ENCODE results near the gene C1orf50. TPM values are rescaled to one million over a fixed set of nuclear protein-coding genes. Genes with fewer than 3 reads are reported as not detected.

C1orf50 gene
- total RNA-seq, 1 donor from 2014 or later, result 3.2 TPM

DNA sequence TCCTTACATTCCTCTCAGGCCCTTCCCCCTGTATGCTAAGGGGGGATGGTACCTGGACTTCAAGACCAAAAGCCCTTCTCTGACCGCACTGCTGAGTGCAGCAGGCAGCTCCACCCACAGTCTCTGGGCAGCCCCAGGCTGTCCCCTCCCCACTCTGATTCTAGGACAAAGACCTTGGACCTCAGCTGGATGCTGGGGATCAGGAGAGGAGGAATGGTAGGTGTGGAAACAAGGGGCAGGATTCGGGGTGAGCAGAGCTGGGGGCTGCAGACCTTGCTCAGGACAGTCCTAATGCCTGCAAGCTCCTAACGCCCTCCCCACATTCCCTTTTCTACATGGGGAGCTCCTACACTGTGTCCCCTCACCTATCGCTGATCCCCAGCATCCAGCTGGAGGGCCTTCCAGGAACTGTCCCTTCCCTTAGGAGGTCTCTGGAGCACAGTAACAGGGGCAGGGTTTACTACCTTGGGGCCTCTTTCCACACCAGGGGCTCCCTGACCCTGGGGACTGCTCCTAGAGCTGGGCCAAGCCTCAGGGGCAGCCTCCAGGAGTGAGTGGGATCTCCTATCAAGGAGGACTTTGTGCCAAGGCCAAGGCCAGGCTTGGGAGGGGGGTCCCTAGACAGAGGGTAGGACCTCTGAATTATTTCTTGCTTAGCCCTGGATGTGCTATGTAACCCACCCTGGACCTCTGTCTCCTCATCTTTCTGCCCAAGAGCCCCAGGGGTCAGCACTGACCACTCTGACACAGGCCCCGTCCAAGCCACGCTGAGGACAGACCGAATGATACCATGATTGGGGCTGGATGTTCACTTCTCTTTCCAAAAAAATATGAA lies 32.6 kb upstream of the C1orf50 start:
- Histone ChIP-seq H3K27ac (no peak overlapping the region), H3K27me3 (no peaks in the 10 kb centered on the region), H3K4me3 (no peak overlapping the region), H3K36me3 (no peaks in the 10 kb centered on the region), H3K9me3 (no peaks in the 10 kb centered on the region), H3K4me1 (peaks cover 18% of the 10 kb centered on the region)
- DNase-seq (ENCODE audit: extremely low spot score in 2 of 2), result peak in 1 of 2 donors; percentile 84
- intact Hi-C loops (cut with DNase I), result no loop called here
- TF ChIP-seq POLR2A (IDR thresholded peaks at IDR 0.05) (no peak), POLR2AphosphoS5 (IDR thresholded peaks at IDR 0.05; ENCODE audit: insufficient read depth in 1 of 2, low read depth in 1 of 2) (no peak)

DNA sequence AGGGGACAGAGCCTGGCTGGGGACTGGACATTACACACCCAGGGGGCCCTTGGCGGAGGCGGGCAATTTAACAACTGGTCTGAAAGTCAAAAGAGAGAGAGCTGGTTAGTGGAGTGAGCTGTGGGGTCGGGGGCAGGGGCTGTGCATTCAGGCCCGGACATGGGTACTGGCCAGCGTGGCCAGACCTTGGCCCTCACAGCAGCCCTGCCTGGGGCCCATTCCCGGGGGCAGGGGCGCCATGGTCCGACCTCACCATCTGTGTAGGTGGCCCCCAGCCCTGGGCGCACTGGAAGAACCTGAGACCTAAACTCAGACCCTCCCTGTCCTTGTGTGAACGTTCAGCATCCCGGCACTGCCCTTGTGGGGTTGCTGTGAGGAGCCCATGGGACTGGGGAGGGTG lies 32.0 kb upstream of the C1orf50 start:
- Histone ChIP-seq H3K27me3 (no peaks in the 10 kb centered on the region), H3K9me3 (no peaks in the 10 kb centered on the region), H3K4me1 (peaks cover 19% of the 10 kb centered on the region), H3K4me3 (no peak overlapping the region), H3K27ac (no peak overlapping the region), H3K36me3 (no peaks in the 10 kb centered on the region)
- no peak for DNase-seq (ENCODE audit: extremely low spot score in 2 of 2)
- TF ChIP-seq POLR2AphosphoS5 (IDR thresholded peaks at IDR 0.05; ENCODE audit: insufficient read depth in 1 of 2, low read depth in 1 of 2) (no peak), POLR2A (IDR thresholded peaks at IDR 0.05) (no peak)
- TF ChIP-seq, protein P1, sequence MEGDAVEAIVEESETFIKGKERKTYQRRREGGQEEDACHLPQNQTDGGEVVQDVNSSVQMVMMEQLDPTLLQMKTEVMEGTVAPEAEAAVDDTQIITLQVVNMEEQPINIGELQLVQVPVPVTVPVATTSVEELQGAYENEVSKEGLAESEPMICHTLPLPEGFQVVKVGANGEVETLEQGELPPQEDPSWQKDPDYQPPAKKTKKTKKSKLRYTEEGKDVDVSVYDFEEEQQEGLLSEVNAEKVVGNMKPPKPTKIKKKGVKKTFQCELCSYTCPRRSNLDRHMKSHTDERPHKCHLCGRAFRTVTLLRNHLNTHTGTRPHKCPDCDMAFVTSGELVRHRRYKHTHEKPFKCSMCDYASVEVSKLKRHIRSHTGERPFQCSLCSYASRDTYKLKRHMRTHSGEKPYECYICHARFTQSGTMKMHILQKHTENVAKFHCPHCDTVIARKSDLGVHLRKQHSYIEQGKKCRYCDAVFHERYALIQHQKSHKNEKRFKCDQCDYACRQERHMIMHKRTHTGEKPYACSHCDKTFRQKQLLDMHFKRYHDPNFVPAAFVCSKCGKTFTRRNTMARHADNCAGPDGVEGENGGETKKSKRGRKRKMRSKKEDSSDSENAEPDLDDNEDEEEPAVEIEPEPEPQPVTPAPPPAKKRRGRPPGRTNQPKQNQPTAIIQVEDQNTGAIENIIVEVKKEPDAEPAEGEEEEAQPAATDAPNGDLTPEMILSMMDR (IDR thresholded peaks at IDR 0.05), result no peak
- intact Hi-C loops (cut with DNase I), result no loop called here

DNA sequence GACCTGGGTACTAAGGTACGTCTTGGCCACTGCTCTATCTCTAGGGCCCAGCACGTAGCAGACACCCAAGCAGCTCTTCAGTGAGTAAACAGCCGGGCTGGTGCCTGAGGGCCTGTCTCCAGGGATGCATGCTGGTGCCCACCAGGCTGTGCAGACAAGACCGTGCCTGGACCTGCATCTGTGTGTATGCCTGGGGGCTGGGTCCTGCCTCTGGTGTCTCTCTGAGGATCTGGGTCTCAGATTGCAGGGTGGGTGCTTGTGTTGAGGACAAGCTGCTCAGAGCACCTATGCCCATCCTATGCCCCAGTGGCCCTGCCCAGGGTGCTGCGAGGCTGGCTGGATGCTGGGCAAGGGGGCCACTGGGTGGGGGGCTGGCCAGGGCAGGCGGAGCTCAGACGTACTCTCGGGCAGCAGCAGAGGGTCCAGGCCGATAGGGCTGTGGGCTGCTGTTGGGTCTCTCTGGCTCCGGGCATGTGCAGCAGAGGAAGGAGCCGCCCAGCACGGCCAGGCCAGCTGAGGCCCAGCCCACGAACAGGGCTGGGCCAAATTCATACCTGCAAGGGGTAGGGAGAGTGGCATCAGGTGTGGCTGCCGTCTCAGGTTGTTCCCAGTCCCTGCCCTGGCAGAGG lies 31.5 kb upstream of the C1orf50 start:
- no peak for DNase-seq (ENCODE audit: extremely low spot score in 2 of 2)
- intact Hi-C loops (cut with DNase I), result no loop called here

DNA sequence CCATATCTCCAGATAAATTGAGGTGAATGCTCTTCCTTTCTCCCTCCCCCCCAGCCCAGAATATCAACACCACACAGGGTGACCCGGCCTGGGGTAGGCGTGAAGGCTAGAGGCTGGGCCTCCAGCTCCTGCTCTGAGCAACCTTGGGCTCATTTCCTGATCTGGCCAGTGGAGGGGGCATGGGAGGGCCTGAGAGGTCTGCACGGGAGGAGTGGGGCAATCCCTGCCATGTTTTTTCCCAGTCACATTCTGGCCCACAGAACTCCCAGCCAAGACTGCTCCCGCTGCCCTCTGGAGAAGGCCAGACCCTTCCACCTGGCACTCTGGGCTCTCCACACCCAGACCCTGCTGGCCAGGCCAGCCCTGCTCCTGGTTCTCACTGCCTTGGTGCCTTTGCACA lies 30.9 kb upstream of the C1orf50 start:
- H3K4me3 ChIP-seq, result no peak overlapping the region
- intact Hi-C loops (cut with DNase I), result no loop called here
- no peaks in the 10 kb centered on the region for H3K27me3 ChIP-seq
- peaks cover 29% of the 10 kb centered on the region for H3K4me1 ChIP-seq
- no peak for DNase-seq (ENCODE audit: extremely low spot score in 2 of 2)
- no peaks in the 10 kb centered on the region for H3K36me3 ChIP-seq
- no peak overlapping the region for H3K27ac ChIP-seq
- no peaks in the 10 kb centered on the region for H3K9me3 ChIP-seq
- no peak for TF ChIP-seq POLR2AphosphoS5 (IDR thresholded peaks at IDR 0.05; ENCODE audit: insufficient read depth in 1 of 2, low read depth in 1 of 2)
- TF ChIP-seq, protein P1 (IDR thresholded peaks at IDR 0.05), result no peak

More for the DNA sequence above, 31.5 kb upstream of the C1orf50 start:
- Histone ChIP-seq H3K27me3 (no peaks in the 10 kb centered on the region), H3K4me3 (no peak overlapping the region), H3K9me3 (no peaks in the 10 kb centered on the region), H3K27ac (no peak overlapping the region), H3K4me1 (peaks cover 25% of the 10 kb centered on the region), H3K36me3 (no peaks in the 10 kb centered on the region)
- no peak for TF ChIP-seq POLR2A (IDR thresholded peaks at IDR 0.05)
- no peak for TF ChIP-seq POLR2AphosphoS5 (IDR thresholded peaks at IDR 0.05; ENCODE audit: insufficient read depth in 1 of 2, low read depth in 1 of 2)
- TF ChIP-seq, protein P1 (IDR thresholded peaks at IDR 0.05), result no peak

DNA sequence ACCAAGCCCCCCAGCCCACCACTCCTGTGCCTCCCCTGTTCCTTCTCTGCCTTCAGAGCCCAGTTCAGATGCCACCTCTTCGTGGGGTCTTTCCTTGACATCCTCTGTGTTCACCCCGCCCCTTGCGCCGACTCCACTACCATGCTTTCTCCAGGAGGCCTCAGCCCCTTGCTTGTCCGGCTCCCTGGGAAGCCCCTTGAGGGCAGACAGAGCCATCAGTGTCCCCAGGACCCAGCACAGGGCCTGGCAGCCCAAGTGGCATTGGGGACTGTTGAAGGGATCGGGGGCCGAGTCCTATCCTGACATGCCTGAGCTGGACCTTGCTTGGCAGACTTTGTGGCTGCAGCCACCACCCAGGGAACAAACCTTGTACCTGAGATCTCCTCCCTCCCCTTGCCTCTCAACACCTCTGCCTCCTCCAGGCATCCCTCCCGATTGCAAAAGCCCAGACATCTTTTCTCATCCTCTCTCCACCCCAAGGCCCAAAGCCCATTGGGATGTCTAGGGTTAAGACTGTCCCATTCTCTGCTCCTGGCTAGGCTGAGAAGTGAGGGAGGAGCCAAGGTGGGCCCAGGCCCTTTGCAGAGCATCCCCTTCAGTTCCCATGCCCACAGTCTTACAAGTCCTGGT lies 30.4 kb upstream of the C1orf50 start:
- no peaks in the 10 kb centered on the region for H3K27me3 ChIP-seq
- intact Hi-C loops (cut with DNase I), result no loop called here

More for the DNA sequence above, 30.4 kb upstream of the C1orf50 start:
- DNase-seq (ENCODE audit: extremely low spot score in 2 of 2), result no peak
- Histone ChIP-seq H3K9me3 (no peaks in the 10 kb centered on the region), H3K27ac (no peak overlapping the region), H3K4me3 (no peak overlapping the region), H3K4me1 (peaks cover 29% of the 10 kb centered on the region), H3K36me3 (no peaks in the 10 kb centered on the region)
- TF ChIP-seq, protein P1 (IDR thresholded peaks at IDR 0.05), result no peak
- no peak for TF ChIP-seq POLR2A (IDR thresholded peaks at IDR 0.05)
- TF ChIP-seq POLR2AphosphoS5 (IDR thresholded peaks at IDR 0.05; ENCODE audit: insufficient read depth in 1 of 2, low read depth in 1 of 2), result no peak

Measured in vagina (tissue), 2 donors.